PC-3 (cell line): ENCODE data around the gene PPP2R5D. TPM values are rescaled to one million over a fixed set of nuclear protein-coding genes. Genes with fewer than 3 reads are reported as not detected.

Experiments used
- ATAC-seq: fragments of 200-7000 bp; cut with Tn5 transposase; 2 replicates; pipeline ENCODE4 v1.9.1; 2020; ENCODE audit warnings: mild to moderate bottlenecking, moderate library complexity
- BruUV-seq: library from RNA; stranded (reverse); fragments of 400-500 nt; replicated peaks from 2 replicates; lab custom pipeline; 2021; lab: Mats Ljungman, UMichigan
- CTCF ChIA-PET: fragments of 300-600 bp; sonication (Branson Sonifier 250); formaldehyde crosslinking; loops from one replicate; lab custom pipeline; 2022; ENCODE audit warnings: antibody characterized with exemption; lab: Charles Lee
- POLR2A ChIA-PET: fragments of 300-600 bp; sonication (Branson Sonifier 250); formaldehyde crosslinking; loops from one replicate; lab custom pipeline; 2022; ENCODE audit warnings: antibody characterized with exemption; ENCODE audit not compliant: unreplicated experiment; lab: Charles Lee
- DNase-seq: peaks from one replicate; pipeline ENCODE4 v3.0.0-alpha.2; 2015
- H2AFZ ChIP-seq: fragments of 300-600 bp; sonication (generic); 2 replicates; pipeline ENCODE4 v1.6.0; 2016; ENCODE audit warnings: antibody characterized with exemption, low read length
- H3F3A ChIP-seq: fragments of 300-600 bp; sonication (generic); one replicate; pipeline ENCODE4 v1.6.0; 2017; ENCODE audit warnings: antibody characterized with exemption, low read length, control low read depth, mild to moderate bottlenecking; ENCODE audit not compliant: unreplicated experiment
- H3K27ac ChIP-seq: fragments of 300-600 bp; sonication (generic); 2 replicates; pipeline ENCODE4 v1.5.1; 2016; ENCODE audit warnings: mild to moderate bottlenecking, low read length
- H3K27me3 ChIP-seq: fragments of 300-600 bp; sonication (generic); 2 replicates; pipeline ENCODE4 v1.6.1; 2016; ENCODE audit warnings: low read length, mixed read lengths
- H3K36me3 ChIP-seq: fragments of 300-600 bp; sonication (generic); 2 replicates; pipeline ENCODE4 v1.6.1; 2016; ENCODE audit warnings: low read depth, mixed run types, low read length, mixed read lengths
- H3K4me1 ChIP-seq: fragments of 300-600 bp; sonication (generic); 2 replicates; pipeline ENCODE4 v1.5.1; 2016; ENCODE audit warnings: low read length; ENCODE audit not compliant: insufficient read depth
- H3K4me2 ChIP-seq: fragments of 300-600 bp; sonication (generic); 2 replicates; pipeline ENCODE4 v1.6.0; 2016; ENCODE audit warnings: low read length
- H3K4me3 ChIP-seq: fragments of 300-600 bp; sonication (generic); 2 replicates; pipeline ENCODE4 v1.5.1; 2016; ENCODE audit warnings: mild to moderate bottlenecking, low read length, mixed read lengths
- H3K79me2 ChIP-seq: fragments of 300-600 bp; sonication (generic); 2 replicates; pipeline ENCODE4 v1.6.1; 2017; ENCODE audit warnings: low read length, mixed read lengths
- H3K9ac ChIP-seq: fragments of 300-600 bp; sonication (generic); 2 replicates; pipeline ENCODE4 v1.6.0; 2016; ENCODE audit warnings: mild to moderate bottlenecking, low read length
- H3K9me2 ChIP-seq: fragments of 300-600 bp; sonication (generic); replicated peaks from 2 replicates; pipeline ENCODE4 v1.6.1; 2016; ENCODE audit warnings: mixed run types, low read length, mixed read lengths
- H3K9me3 ChIP-seq: fragments of 300-600 bp; sonication (generic); 2 replicates; pipeline ENCODE4 v1.6.1; 2016; ENCODE audit warnings: low read length, mixed read lengths
- H4K20me1 ChIP-seq: fragments of 300-600 bp; sonication (generic); 2 replicates; pipeline ENCODE4 v1.6.1; 2016; ENCODE audit warnings: low read length, mixed read lengths
- CTCF ChIP-seq: fragments of 300-600 bp; sonication (generic); conservative IDR thresholded peaks from 2 replicates; pipeline ENCODE4 v1.5.1; 2017; ENCODE audit warnings: antibody characterized with exemption, low read depth, mild to moderate bottlenecking, low read length
- EZH2 ChIP-seq: fragments of 300-600 bp; sonication (generic); IDR thresholded peaks from one replicate; pipeline ENCODE4 v1.6.1; 2017; ENCODE audit warnings: antibody characterized with exemption, mild to moderate bottlenecking, low read length; ENCODE audit not compliant: unreplicated experiment
- EZH2phosphoT487 ChIP-seq: fragments of 300-600 bp; sonication (generic); IDR thresholded peaks from 2 replicates; pipeline ENCODE4 v1.6.1; 2018; ENCODE audit warnings: mild to moderate bottlenecking, antibody characterized with exemption, low read length, borderline replicate concordance
- intact Hi-C: fragments of 100-400 bp; cut with micrococcal nuclease; formaldehyde crosslinking; loops from 2 replicates; pipeline ENCODE4 v1.9.0; 2023
- total RNA-seq: library from RNA; depleted of rRNA; stranded (reverse); fragments of >200 nt; gene quantifications from 2 replicates; pipeline ENCODE4 v1.2.3, GENCODE V29; 2014

Gene PPP2R5D
- total RNA-seq, 1 experiment from 2014 or later = 54.1 TPM

GRCh38 chr6:42981836-42982235 lies 2.5 kb upstream of the PPP2R5D start:
- ATAC-seq = no peak
- DNase-seq = no peak
- no TSS peak for BruUV-seq
- H3K9ac ChIP-seq = no peak overlapping the region
- no peaks in the 10 kb centered on the region for H3F3A ChIP-seq
- CTCF ChIA-PET = no interaction called here
- no peak overlapping the region for H3K27ac ChIP-seq
- H3K4me3 ChIP-seq = no peak overlapping the region
- no peaks in the 10 kb centered on the region for H3K9me3 ChIP-seq
- no peaks in the 10 kb centered on the region for H4K20me1 ChIP-seq
- no peaks in the 10 kb centered on the region for H3K36me3 ChIP-seq
- H3K79me2 ChIP-seq = peaks cover 49% of the 10 kb centered on the region
- POLR2A ChIA-PET = no interaction called here
- peaks cover 36% of the 10 kb centered on the region for H3K4me1 ChIP-seq
- H2AFZ ChIP-seq = no peak overlapping the region
- TF ChIP-seq EZH2 (no peak), CTCF (no peak)
- H3K27me3 ChIP-seq = no peaks in the 10 kb centered on the region
- no peak overlapping the region for H3K4me2 ChIP-seq
- no peaks in the 10 kb centered on the region for H3K9me2 ChIP-seq
- intact Hi-C loops = loop anchor here (5.0 kb wide), 1 partner anchor 80 kb away; no protein-coding TSS in a partner anchor

- TSS peak; percentile 24 for BruUV-seq
- no peaks in the 10 kb centered on the region for H3K9me3 ChIP-seq
- TF ChIP-seq EZH2 (no peak), EZH2phosphoT487 (no peak), CTCF (no peak)
- no peaks in the 10 kb centered on the region for H3F3A ChIP-seq
- peaks cover 30% of the 10 kb centered on the region for H3K79me2 ChIP-seq
- peaks cover 7% of the 10 kb centered on the region for H3K36me3 ChIP-seq
- ATAC-seq = no peak
- peak overlapping the region; percentile 82 for H3K9ac ChIP-seq
- H3K27me3 ChIP-seq = no peaks in the 10 kb centered on the region
- CTCF ChIA-PET = no interaction called here
- intact Hi-C loops = loop anchor here (2.0 to 5.0 kb wide), 2 partner anchors 30 to 83 kb away; partner anchors contain the start of gene KLHDC3
- no peak overlapping the region for H3K27ac ChIP-seq
- H3K4me1 ChIP-seq = peaks cover 25% of the 10 kb centered on the region
- POLR2A ChIA-PET = interaction anchor here (1.0 to 1.1 kb wide), 2 partner anchors 56 to 202 kb away, joined by 3 to 4 read pairs; partner anchors contain the start of gene CNPY3
- no peaks in the 10 kb centered on the region for H3K9me2 ChIP-seq
- peak overlapping the region; percentile 83 for H3K4me2 ChIP-seq
- peak; percentile 30 for DNase-seq
- H3K4me3 ChIP-seq = peak overlapping the region; percentile 82
- peak overlapping the region; percentile 77 for H2AFZ ChIP-seq
- no peaks in the 10 kb centered on the region for H4K20me1 ChIP-seq
These were observed 630 bp downstream of the PPP2R5D start for GRCh38 chr6:42984924-42985475.
